Vagina (tissue), 2 donors: ENCODE results near the gene FYB1. TPM values are rescaled to one million over a fixed set of nuclear protein-coding genes. Genes with fewer than 3 reads are reported as not detected.
"Not testable (repeated sequence)": the region's sequence is repeated elsewhere in the genome, so short reads cannot be mapped to it uniquely, and the experiment has no call there.

ENCODE experiments used
- DNase-seq, 2 donors: peaks; one replicate each; pipeline ENCODE4 v3.0.0-alpha.2; 2017; ENCODE audit errors: extremely low spot score in 2 of 2
- H3K27ac ChIP-seq: fragments of 200-600 bp; sonication (generic); one replicate; pipeline ENCODE4 v1.5.1; 2019
- H3K27me3 ChIP-seq: fragments of 200-600 bp; sonication (generic); one replicate; pipeline ENCODE4 v1.5.1; 2019
- H3K36me3 ChIP-seq, 2 donors: fragments of 200-600 bp; sonication (generic); one replicate each; pipeline ENCODE4 v1.5.1; 2017 to 2019
- H3K4me1 ChIP-seq: fragments of 200-600 bp; sonication (generic); one replicate; pipeline ENCODE4 v1.5.1; 2019
- H3K4me3 ChIP-seq, 2 donors: fragments of 200-600 bp; sonication (generic); 1 replicate in 1 of 2; 2 replicates in 1 of 2; pipeline ENCODE4 v1.5.1; 2016 to 2019
- H3K9me3 ChIP-seq: fragments of 200-600 bp; sonication (generic); one replicate; pipeline ENCODE4 v1.5.1; 2019
- CTCF ChIP-seq, 3 experiments: fragments of 450-650 bp in 2 of 3; fragments of 200-600 bp in 1 of 3; sonication (generic) in 1 of 3; IDR thresholded peaks; one replicate each; pipeline ENCODE4 v1.5.1; 2017 to 2019; ENCODE audit warnings: antibody characterized with exemption in 3 of 3, mild to moderate bottlenecking in 2 of 3, moderate library complexity in 2 of 3
- POLR2A ChIP-seq, 2 donors: fragments of 450-650 bp; IDR thresholded peaks; one replicate each; pipeline ENCODE4 v1.6.1; 2017; ENCODE audit warnings: antibody characterized with exemption in 2 of 2, mild to moderate bottlenecking in 2 of 2, moderate library complexity in 2 of 2
- POLR2AphosphoS5 ChIP-seq, 2 donors: sonication (generic); formaldehyde crosslinking; IDR thresholded peaks; one replicate each; pipeline ENCODE4 v1.9.0; 2017; ENCODE audit warnings: antibody characterized with exemption in 2 of 2, mild to moderate bottlenecking in 2 of 2, low read depth in 1 of 2; ENCODE audit not compliant: insufficient read depth in 1 of 2
- intact Hi-C: fragments of 100-400 bp; cut with DNase I; formaldehyde crosslinking; loops from one replicate; pipeline ENCODE4 v1.15.1; 2023
- total RNA-seq: library from RNA; depleted of rRNA; stranded (reverse); fragments of >200 nt; gene quantifications from one replicate; pipeline ENCODE4 v1.2.3, GENCODE V29; 2016

FYB1 gene
- total RNA-seq, 1 donor from 2014 or later = 10.8 TPM

- Histone ChIP-seq H3K4me1 (no peaks in the 10 kb centered on the region), H3K27ac (no peak overlapping the region), H3K4me3 (no peak overlapping the region), H3K9me3 (no peaks in the 10 kb centered on the region), H3K36me3 (no peaks in the 10 kb centered on the region), H3K27me3 (no peaks in the 10 kb centered on the region)
- intact Hi-C loops = no loop called here
- TF ChIP-seq CTCF (IDR thresholded peaks at IDR 0.05) (no peak), POLR2AphosphoS5 (IDR thresholded peaks at IDR 0.05; ENCODE audit: insufficient read depth in 1 of 2, low read depth in 1 of 2) (no peak), POLR2A (IDR thresholded peaks at IDR 0.05) (no peak)
- DNase-seq = no peak
Observed at GRCh38 chr5:39185761-39186160, 33.6 kb downstream of the FYB1 start.

GRCh38 chr5:39179561-39179960, 39.8 kb downstream of the FYB1 start:
- H3K9me3 ChIP-seq, H3K36me3 ChIP-seq, intact Hi-C loops, H3K4me1 ChIP-seq, H3K4me3 ChIP-seq, DNase-seq, H3K27me3 ChIP-seq, H3K27ac ChIP-seq: not testable (repeated sequence)

DNA sequence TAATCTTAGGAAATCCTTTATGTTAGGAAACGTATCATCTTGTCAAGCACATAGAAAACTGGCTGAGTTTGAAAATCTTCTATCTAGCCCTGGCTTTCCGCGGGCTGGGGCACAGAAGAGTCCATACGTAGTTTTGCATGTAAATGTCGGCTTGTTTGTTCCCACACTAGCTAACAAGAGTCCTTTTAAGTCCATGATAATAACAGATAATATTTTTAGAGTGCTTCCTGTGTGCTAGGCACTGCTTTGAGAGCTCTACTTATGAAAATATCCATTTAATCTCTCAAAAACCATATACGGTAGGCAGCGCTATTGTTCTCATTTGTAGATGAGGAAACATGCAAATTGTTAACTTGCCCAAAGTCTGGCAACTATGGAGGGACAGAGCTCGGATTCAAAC, 40.5 kb downstream of the FYB1 start:
- TF ChIP-seq POLR2AphosphoS5 (IDR thresholded peaks at IDR 0.05; ENCODE audit: insufficient read depth in 1 of 2, low read depth in 1 of 2) (no peak), POLR2A (IDR thresholded peaks at IDR 0.05) (no peak), CTCF (IDR thresholded peaks at IDR 0.05) (no peak)
- Histone ChIP-seq H3K27me3 (no peaks in the 10 kb centered on the region), H3K36me3 (no peaks in the 10 kb centered on the region), H3K4me1 (no peaks in the 10 kb centered on the region), H3K4me3 (no peak overlapping the region), H3K27ac (no peak overlapping the region), H3K9me3 (no peaks in the 10 kb centered on the region)
- no peak for DNase-seq
- intact Hi-C loops = no loop called here

GRCh38 chr5:39178171-39178570, 41.2 kb downstream of the FYB1 start:
- no peak for DNase-seq
- Histone ChIP-seq H3K4me3 (no peak overlapping the region), H3K36me3 (no peaks in the 10 kb centered on the region), H3K4me1 (no peaks in the 10 kb centered on the region), H3K27ac (no peak overlapping the region), H3K27me3 (no peaks in the 10 kb centered on the region), H3K9me3 (no peaks in the 10 kb centered on the region)
- TF ChIP-seq POLR2A (IDR thresholded peaks at IDR 0.05) = no peak
- intact Hi-C loops = no loop called here

- H3K27ac ChIP-seq = no peak overlapping the region
- H3K4me1 ChIP-seq = no peaks in the 10 kb centered on the region
- H3K9me3 ChIP-seq = no peaks in the 10 kb centered on the region
- no peak for DNase-seq
- no peaks in the 10 kb centered on the region for H3K27me3 ChIP-seq
- H3K36me3 ChIP-seq = no peaks in the 10 kb centered on the region
- TF ChIP-seq POLR2A (IDR thresholded peaks at IDR 0.05) = no peak
- no peak for TF ChIP-seq POLR2AphosphoS5 (IDR thresholded peaks at IDR 0.05; ENCODE audit: insufficient read depth in 1 of 2, low read depth in 1 of 2)
- no peak for TF ChIP-seq CTCF (IDR thresholded peaks at IDR 0.05)
- no peak overlapping the region for H3K4me3 ChIP-seq
- intact Hi-C loops = no loop called here
Observed at GRCh38 chr5:39177631-39177964, 41.8 kb downstream of the FYB1 start.

DNA sequence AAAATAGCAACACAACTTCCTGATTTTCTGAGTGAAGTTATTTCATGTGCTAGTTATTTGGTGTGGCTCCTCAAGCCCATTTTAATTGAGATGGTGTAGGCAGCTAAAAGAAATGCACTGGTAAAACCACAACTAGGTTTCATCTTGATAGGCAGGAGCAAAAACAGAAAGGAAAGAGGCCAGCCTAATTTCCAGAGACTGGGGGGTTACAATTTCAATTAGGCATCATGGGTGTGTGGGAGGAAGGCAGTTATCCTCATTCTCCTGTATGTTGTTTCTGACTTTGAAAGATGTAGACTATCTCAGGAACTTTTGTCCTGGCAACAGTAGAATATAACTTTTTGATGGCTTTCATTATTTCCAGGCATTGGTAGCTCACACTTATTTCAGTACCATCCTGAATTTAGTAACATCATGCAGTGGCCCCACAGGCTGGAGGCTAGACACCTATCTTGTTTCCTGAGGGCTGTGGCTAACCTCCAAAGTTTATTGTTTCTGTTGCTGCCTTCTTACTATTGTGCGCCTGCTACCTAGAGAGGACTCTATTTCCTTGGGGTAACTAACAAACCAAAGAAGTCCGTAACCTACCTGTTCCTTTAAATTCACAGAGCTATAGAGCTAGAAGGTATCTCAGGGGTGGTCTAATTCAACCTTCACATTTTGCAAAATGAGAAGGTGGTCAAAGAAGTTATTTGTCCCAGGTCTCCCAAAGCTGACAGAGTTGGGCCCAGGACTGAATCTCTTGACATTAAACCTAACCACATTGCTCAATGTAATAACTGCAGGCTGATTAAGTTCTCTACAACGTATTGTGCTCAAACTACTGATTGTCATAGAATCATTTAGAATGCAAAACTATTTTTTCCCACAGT, 42.4 kb downstream of the FYB1 start:
- no peaks in the 10 kb centered on the region for H3K9me3 ChIP-seq
- H3K27me3 ChIP-seq = no peaks in the 10 kb centered on the region
- TF ChIP-seq CTCF (IDR thresholded peaks at IDR 0.05) = no peak
- intact Hi-C loops = no loop called here
- no peaks in the 10 kb centered on the region for H3K36me3 ChIP-seq
- no peak overlapping the region for H3K27ac ChIP-seq
- no peak overlapping the region for H3K4me3 ChIP-seq
- no peak for DNase-seq
- no peaks in the 10 kb centered on the region for H3K4me1 ChIP-seq
